Naive thymus-derived CD4-positive, alpha-beta T cell (primary cell): Measurements from ENCODE around the gene PA2G4. TPM values are rescaled to one million over a fixed set of nuclear protein-coding genes. Genes with fewer than 3 reads are reported as not detected.

Source experiments
- polyA plus RNA-seq, 2 donors: library from polyadenylated mRNA; unstranded; fragments of 300-500 nt; fragmentation: Illumina TruSeq; gene quantifications; one replicate each; pipeline ENCODE4 v1.2.3, GENCODE V29; 2021
- total RNA-seq, 6 experiments: library from RNA in 5 of 6; stranded (reverse) in 5 of 6; gene quantifications; 1 replicate in 5 of 6; 2 replicates in 1 of 6; pipeline ENCODE4 v1.2.3 and lab custom pipeline; 2021 to 2026

The PA2G4 gene
- total and polyA plus RNA-seq, 7 experiments from 2014 or later = 61.7 to 254 (median 121) TPM

Other genes starting within 250 kb of the PA2G4 start
- 10 to 100 TPM; 18.5 to 46.9 (median 35.0) TPM for gene PYM1, start 176.7 kb upstream of the PA2G4 start, total RNA-seq
- gene PYM1, start 176.7 kb upstream of the PA2G4 start, polyA plus RNA-seq = 10 to 100 TPM; 62.1 to 70.7 TPM
- 1,000 to 10,000 TPM in 3 of 5 experiments, 100 to 1,000 TPM in 2; 705 to 1,507 (median 1,164) TPM for gene DGKA, start 173.4 kb upstream of the PA2G4 start, total RNA-seq
- 100 to 1,000 TPM; 259 to 557 TPM for gene DGKA, start 173.4 kb upstream of the PA2G4 start, polyA plus RNA-seq
- not detected for gene PMEL, start 138.5 kb upstream of the PA2G4 start, total RNA-seq
- under 1 TPM; 0.09 to 0.57 TPM for gene PMEL, start 138.5 kb upstream of the PA2G4 start, polyA plus RNA-seq
- gene CDK2, start 137.7 kb upstream of the PA2G4 start, total RNA-seq = 10 to 100 TPM; 19.0 to 77.2 (median 24.1) TPM
- gene CDK2, start 137.7 kb upstream of the PA2G4 start, polyA plus RNA-seq = 1 to 10 TPM; 7.0 to 9.6 TPM
- gene RAB5B, start 130.5 kb upstream of the PA2G4 start, total RNA-seq = 100 to 1,000 TPM in 1 of 5 experiments, 10 to 100 TPM in 4; 45.2 to 109 (median 62.7) TPM
- 10 to 100 TPM; 69.6 to 86.7 TPM for gene RAB5B, start 130.5 kb upstream of the PA2G4 start, polyA plus RNA-seq
- 10 to 100 TPM in 1 of 5 experiments, 1 to 10 TPM in 4; 1.9 to 10.4 (median 7.1) TPM for gene SUOX, start 107.3 kb upstream of the PA2G4 start, total RNA-seq
- under 1 TPM; 0.14 to 0.21 TPM for gene SUOX, start 107.3 kb upstream of the PA2G4 start, polyA plus RNA-seq
- gene IKZF4, start 83.5 kb upstream of the PA2G4 start, total RNA-seq = 10 to 100 TPM in 1 of 5 experiments, 1 to 10 TPM in 4; 3.6 to 37.8 (median 5.3) TPM
- 1 to 10 TPM in 1 of 2 donors, under 1 TPM in 1; 0.54 to 2.0 TPM for gene IKZF4, start 83.5 kb upstream of the PA2G4 start, polyA plus RNA-seq
- 10 to 100 TPM; 40.8 to 64.5 (median 46.4) TPM for gene RPS26, start 62.6 kb upstream of the PA2G4 start, total RNA-seq
- 100 to 1,000 TPM; 578 to 717 TPM for gene RPS26, start 62.6 kb upstream of the PA2G4 start, polyA plus RNA-seq
- gene ERBB3, start 24.4 kb upstream of the PA2G4 start, total RNA-seq = 1 to 10 TPM; 1.0 to 6.4 (median 1.9) TPM
- gene ERBB3, start 24.4 kb upstream of the PA2G4 start, polyA plus RNA-seq = under 1 TPM; 0.22 to 0.51 TPM
- gene RPL41, start 12.1 kb downstream of the PA2G4 start, total RNA-seq = 1,000 to 10,000 TPM; 3,787 to 6,048 (median 5,952) TPM
- gene RPL41, start 12.1 kb downstream of the PA2G4 start, polyA plus RNA-seq = over 10,000 TPM in 1 of 2 donors, 1,000 to 10,000 TPM in 1; 6,745 to 10,251 TPM
- 10 to 100 TPM in 3 of 5 experiments, 1 to 10 TPM in 2; 7.8 to 16.3 (median 13.3) TPM for gene ZC3H10, start 13.7 kb downstream of the PA2G4 start, total RNA-seq
- gene ZC3H10, start 13.7 kb downstream of the PA2G4 start, polyA plus RNA-seq = 1 to 10 TPM; 2.4 to 4.1 TPM
- 100 to 1,000 TPM; 121 to 300 (median 221) TPM for gene ESYT1, start 23.7 kb downstream of the PA2G4 start, total RNA-seq
- gene ESYT1, start 23.7 kb downstream of the PA2G4 start, polyA plus RNA-seq = 100 to 1,000 TPM; 282 to 353 TPM
- gene MYL6B, start 48.0 kb downstream of the PA2G4 start, total RNA-seq = 10 to 100 TPM in 2 of 5 experiments, 1 to 10 TPM in 3; 3.7 to 60.3 (median 8.9) TPM
- gene MYL6B, start 48.0 kb downstream of the PA2G4 start, polyA plus RNA-seq = 1 to 10 TPM; 5.6 to 6.7 TPM
- 1,000 to 10,000 TPM in 1 of 5 experiments, 100 to 1,000 TPM in 4; 428 to 1,509 (median 467) TPM for gene MYL6, start 53.8 kb downstream of the PA2G4 start, total RNA-seq
- 1,000 to 10,000 TPM; 1,845 to 2,144 TPM for gene MYL6, start 53.8 kb downstream of the PA2G4 start, polyA plus RNA-seq
- gene SMARCC2, start 84.9 kb downstream of the PA2G4 start, total RNA-seq = 100 to 1,000 TPM; 118 to 187 (median 149) TPM
- gene SMARCC2, start 84.9 kb downstream of the PA2G4 start, polyA plus RNA-seq = 10 to 100 TPM; 64.6 to 88.9 TPM
- gene RNF41, start 117.4 kb downstream of the PA2G4 start, total RNA-seq = 10 to 100 TPM; 31.4 to 44.9 (median 43.1) TPM
- 10 to 100 TPM; 29.4 to 45.8 TPM for gene RNF41, start 117.4 kb downstream of the PA2G4 start, polyA plus RNA-seq
- gene NABP2, start 119.8 kb downstream of the PA2G4 start, total RNA-seq = 10 to 100 TPM in 3 of 5 experiments, 1 to 10 TPM in 2; 9.2 to 61.2 (median 11.8) TPM
- gene NABP2, start 119.8 kb downstream of the PA2G4 start, polyA plus RNA-seq = 1 to 10 TPM; 1.0 to 1.6 TPM
- gene SLC39A5, start 125.5 kb downstream of the PA2G4 start, total RNA-seq = 1 to 10 TPM in 1 of 5 experiments, under 1 TPM in 2, not detected in 2; 0.43 to 1.2 (median 0.77) TPM
- gene SLC39A5, start 125.5 kb downstream of the PA2G4 start, polyA plus RNA-seq = not detected
- gene ANKRD52, start 153.8 kb downstream of the PA2G4 start, total RNA-seq = 10 to 100 TPM; 26.9 to 64.4 (median 40.7) TPM
- gene ANKRD52, start 153.8 kb downstream of the PA2G4 start, polyA plus RNA-seq = 1 to 10 TPM; 5.1 to 8.2 TPM
- 10 to 100 TPM; 22.5 to 39.4 (median 31.5) TPM for gene COQ10A, start 162.4 kb downstream of the PA2G4 start, total RNA-seq
- gene COQ10A, start 162.4 kb downstream of the PA2G4 start, polyA plus RNA-seq = 10 to 100 TPM in 1 of 2 donors, 1 to 10 TPM in 1; 9.7 to 11.5 TPM
- gene CS, start 195.8 kb downstream of the PA2G4 start, total RNA-seq = 100 to 1,000 TPM; 126 to 241 (median 167) TPM
- 10 to 100 TPM; 57.6 to 79.9 TPM for gene CS, start 195.8 kb downstream of the PA2G4 start, polyA plus RNA-seq
- 100 to 1,000 TPM in 1 of 5 experiments, 10 to 100 TPM in 4; 48.4 to 134 (median 87.6) TPM for gene CNPY2, start 211.4 kb downstream of the PA2G4 start, total RNA-seq
- gene CNPY2, start 211.4 kb downstream of the PA2G4 start, polyA plus RNA-seq = 100 to 1,000 TPM; 183 to 184 TPM
- gene PAN2, start 229.4 kb downstream of the PA2G4 start, total RNA-seq = 100 to 1,000 TPM in 4 of 5 experiments, 10 to 100 TPM in 1; 65.8 to 279 (median 144) TPM
- 10 to 100 TPM; 11.4 to 13.9 TPM for gene PAN2, start 229.4 kb downstream of the PA2G4 start, polyA plus RNA-seq
- gene IL23A, start 234.3 kb downstream of the PA2G4 start, total RNA-seq = 10 to 100 TPM; 14.4 to 42.0 (median 20.1) TPM
- gene IL23A, start 234.3 kb downstream of the PA2G4 start, polyA plus RNA-seq = 10 to 100 TPM; 14.8 to 25.2 TPM